PFSK-1 (cell line): ENCODE measurements around the gene TBL1Y.

ENCODE experiments used
- POLR2AphosphoS5 ChIP-seq: IDR thresholded peaks from 2 replicates; pipeline ENCODE4 v1.6.1; 2012; ENCODE audit warnings: low read depth, mild to moderate bottlenecking, control low read depth, low read length, moderate library complexity
- REST ChIP-seq, 2 experiments: IDR thresholded peaks; 2 replicates each; pipeline versions ENCODE4 v1.6.1 to v1.8.0; 2011 to 2012; ENCODE audit warnings: low read depth in 2 of 2, low read length in 2 of 2, control low read depth in 1 of 2, inconsistent platforms in 1 of 2, mild to moderate bottlenecking in 1 of 2, moderate library complexity in 1 of 2; ENCODE audit not compliant: insufficient read depth in 1 of 2
- TAF1 ChIP-seq: IDR thresholded peaks from 2 replicates; pipeline ENCODE4 v1.6.1; 2012; ENCODE audit warnings: low read length, control low read depth, borderline replicate concordance; ENCODE audit not compliant: insufficient read depth

DNA sequence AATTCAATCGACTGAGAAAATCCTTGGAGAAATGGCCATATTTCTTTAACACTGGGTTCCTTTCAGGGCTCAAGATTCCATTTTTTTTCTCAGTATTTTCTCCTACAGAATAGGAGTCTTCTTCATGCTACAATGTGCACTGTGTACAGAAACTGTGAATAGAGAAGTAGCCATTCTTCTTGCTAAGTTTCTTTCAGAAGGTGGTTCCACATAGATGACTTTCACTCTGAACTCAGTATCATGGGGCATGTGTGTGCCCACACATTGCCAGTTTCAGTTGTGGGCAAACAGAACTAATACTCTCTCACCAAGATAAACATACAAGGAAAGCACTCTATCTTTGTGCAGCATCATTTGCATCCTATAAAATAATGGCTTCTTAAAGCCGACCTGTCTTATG lies 89.4 kb downstream of the TBL1Y start:
- TF ChIP-seq POLR2AphosphoS5 = no peak
- TF ChIP-seq TAF1 = no peak
- TF ChIP-seq REST (IDR thresholded peaks at IDR 0.05; ENCODE audit: insufficient read depth in 1 of 2, low read depth in 2 of 2, low read length in 2 of 2) = no peak
